Measurements from ENCODE around the gene GPBP1L1. TPM values are rescaled to one million over a fixed set of nuclear protein-coding genes. Genes with fewer than 3 reads are reported as not detected.
A peak's percentile ranks its signal among the peaks of the same experiment; 100 is the strongest.

The GPBP1L1 gene
- total and polyA plus RNA-seq, 9 donors, result 36.0 to 89.5 (median 78.7) TPM

DNA sequence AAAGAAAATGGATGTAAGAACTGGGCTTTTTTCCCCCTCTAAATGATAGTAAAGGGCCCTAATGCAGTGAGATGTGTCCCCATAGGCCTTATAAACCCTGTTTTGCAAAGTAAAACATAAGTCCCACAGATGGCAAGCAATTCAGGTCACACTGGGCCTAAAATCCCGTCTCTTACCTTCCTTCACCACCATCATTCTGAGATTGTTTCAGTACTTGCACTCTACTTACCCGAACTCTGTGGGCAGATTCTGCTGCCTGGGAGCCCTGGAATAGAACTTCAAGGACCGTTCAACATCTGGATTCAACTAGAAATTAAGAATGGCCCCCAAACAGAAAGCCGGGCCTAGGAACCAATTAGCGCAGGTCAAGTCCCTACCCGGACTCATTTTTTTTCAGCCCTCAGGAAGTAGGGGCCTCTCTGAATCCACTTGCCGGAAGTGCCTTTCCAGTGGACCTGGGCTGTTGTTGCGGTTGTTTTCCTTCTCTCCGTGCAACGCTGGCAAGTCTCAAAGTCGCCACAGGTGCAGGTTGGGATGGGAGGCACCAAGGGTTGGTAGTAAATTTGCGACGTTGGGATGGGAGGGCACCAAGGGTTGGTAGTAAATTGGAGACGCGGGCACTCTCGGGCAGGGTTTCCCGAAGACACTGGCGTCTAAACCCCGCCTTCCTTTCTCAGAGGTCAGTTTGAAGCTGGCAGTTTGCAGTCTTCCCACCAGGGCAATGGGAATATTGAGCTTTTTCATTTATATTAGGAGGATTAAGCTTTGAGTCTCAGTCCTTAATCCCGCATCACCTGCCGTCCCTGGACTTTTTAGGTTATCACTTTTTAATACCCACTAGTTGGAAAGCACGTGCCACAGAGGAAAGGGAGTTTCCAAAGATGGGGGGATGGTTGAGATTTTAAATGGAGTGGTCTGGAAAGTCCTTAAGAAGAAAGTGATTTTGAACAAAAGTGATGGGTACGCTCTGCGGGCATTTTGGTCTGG lies 1.7 kb upstream of the GPBP1L1 start, which contains the start of gene TMEM69:
TMEM69 (plus strand) TSS at position 428 of the 987 bp plus-strand sequence. CDS start 2,888 bp downstream, outside the sequence.
- H3K4me1 ChIP-seq (ENCODE audit: insufficient read depth), result peaks cover 3% of the 10 kb centered on the region
- intact Hi-C loops (cut with DNase I), result loop anchor here in 1 of 4 donors (5.0 kb wide), 1 partner anchor 106 kb away; the partner anchor contains the start of gene NASP
- WGBS, 3 donors, result 0 to 1% (median 1%) methylated on average over 24 of the region's 24 CpGs

DNA sequence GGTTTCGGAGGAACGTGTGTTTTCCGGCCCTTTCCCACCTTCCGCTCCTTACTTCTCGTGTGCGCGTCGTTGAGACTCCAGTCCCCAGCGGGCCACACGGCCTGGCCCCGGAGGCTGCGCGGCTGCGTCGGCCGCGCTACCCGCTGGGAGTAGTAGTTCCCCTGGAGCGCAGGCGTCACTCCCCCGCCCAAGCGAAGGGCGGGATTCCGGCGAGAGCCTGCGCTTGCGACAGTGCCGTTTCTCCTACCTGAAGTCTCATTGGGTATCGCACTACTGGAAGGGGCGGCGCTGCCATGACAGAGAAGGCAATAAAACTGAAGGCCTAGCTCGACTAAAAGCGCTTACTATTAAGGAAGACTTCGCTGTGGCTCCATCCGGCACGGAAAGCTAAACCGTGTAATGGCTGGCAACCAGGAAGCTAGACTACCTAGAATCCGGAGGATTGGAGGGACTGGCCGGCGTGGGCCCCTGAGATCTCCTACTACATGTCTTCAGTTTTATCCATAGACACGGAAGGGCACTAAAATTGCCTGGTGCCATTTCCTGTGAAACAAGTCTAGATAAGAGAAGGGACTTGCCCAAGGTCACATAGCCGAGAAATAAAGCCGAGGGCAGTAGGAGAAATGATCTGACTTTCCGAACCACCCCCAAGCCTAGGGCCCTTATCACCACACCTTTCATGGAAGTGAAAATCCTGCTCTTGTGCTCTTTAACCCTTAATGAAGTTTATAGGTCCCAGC lies 851 bp upstream of the GPBP1L1 start:
- Histone ChIP-seq H3K9me3 (no peaks in the 10 kb centered on the region), H3K4me1 (ENCODE audit: insufficient read depth) (peaks cover 3% of the 10 kb centered on the region), H3K4me3 (peak overlapping the region; percentile 98), H3K27me3 (no peaks in the 10 kb centered on the region), H3K36me3 (no peaks in the 10 kb centered on the region), H3K27ac (peak overlapping the region; percentile 92 to 96)
- DNase-seq, result peak; percentile 96 to 98 (median 97)
- 0 to 1% (median 0%) methylated on average over 41 to 44 of the region's 44 CpGs for WGBS, 3 donors
- intact Hi-C loops (cut with DNase I), result loop anchor here in 1 of 4 donors (5.0 kb wide), 1 partner anchor 105 kb away; the partner anchor contains the start of gene NASP
- TF ChIP-seq, protein P1, sequence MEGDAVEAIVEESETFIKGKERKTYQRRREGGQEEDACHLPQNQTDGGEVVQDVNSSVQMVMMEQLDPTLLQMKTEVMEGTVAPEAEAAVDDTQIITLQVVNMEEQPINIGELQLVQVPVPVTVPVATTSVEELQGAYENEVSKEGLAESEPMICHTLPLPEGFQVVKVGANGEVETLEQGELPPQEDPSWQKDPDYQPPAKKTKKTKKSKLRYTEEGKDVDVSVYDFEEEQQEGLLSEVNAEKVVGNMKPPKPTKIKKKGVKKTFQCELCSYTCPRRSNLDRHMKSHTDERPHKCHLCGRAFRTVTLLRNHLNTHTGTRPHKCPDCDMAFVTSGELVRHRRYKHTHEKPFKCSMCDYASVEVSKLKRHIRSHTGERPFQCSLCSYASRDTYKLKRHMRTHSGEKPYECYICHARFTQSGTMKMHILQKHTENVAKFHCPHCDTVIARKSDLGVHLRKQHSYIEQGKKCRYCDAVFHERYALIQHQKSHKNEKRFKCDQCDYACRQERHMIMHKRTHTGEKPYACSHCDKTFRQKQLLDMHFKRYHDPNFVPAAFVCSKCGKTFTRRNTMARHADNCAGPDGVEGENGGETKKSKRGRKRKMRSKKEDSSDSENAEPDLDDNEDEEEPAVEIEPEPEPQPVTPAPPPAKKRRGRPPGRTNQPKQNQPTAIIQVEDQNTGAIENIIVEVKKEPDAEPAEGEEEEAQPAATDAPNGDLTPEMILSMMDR (IDR thresholded peaks at IDR 0.05), result no peak
- TF ChIP-seq EP300 (IDR thresholded peaks at IDR 0.05) (peak; percentile 17), POLR2A (IDR thresholded peaks at IDR 0.05) (peak; percentile 71)

More for the DNA sequence above, 1.7 kb upstream of the GPBP1L1 start, which contains the start of gene TMEM69:
- Histone ChIP-seq H3K27me3 (no peaks in the 10 kb centered on the region), H3K4me3 (peak within 1 kb of the TSS; percentile 98), H3K36me3 (no peaks in the 10 kb centered on the region), H3K27ac (peak within 1 kb of the TSS; percentile 92 to 96), H3K9me3 (no peaks in the 10 kb centered on the region)
- TF ChIP-seq, protein P1 (IDR thresholded peaks at IDR 0.05), result peak in 1 of 3 donors; percentile 33
- TF ChIP-seq POLR2A (IDR thresholded peaks at IDR 0.05), result no peak
- peak; percentile 73 to 79 (median 79) for DNase-seq

DNA sequence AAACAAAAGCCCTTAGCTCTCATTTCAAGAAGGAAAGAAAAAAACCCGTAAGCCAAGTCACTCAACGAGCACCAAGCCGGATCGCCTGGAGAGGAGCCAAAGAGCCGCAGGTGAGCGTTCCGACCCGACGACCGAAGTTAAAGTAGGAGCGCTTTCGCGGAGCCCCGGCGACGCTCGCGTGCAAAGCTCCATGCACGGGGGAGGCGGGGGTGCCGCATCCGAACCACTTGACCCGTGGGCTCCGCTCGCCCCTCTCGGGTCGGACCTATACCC lies 382 bp downstream of the GPBP1L1 start:
- H3K36me3 ChIP-seq, result no peaks in the 10 kb centered on the region
- H3K9me3 ChIP-seq, result no peaks in the 10 kb centered on the region
- intact Hi-C loops (cut with DNase I), result loop anchor here in 1 of 4 donors (5.0 kb wide), 1 partner anchor 104 kb away; the partner anchor contains the start of gene NASP
- H3K27me3 ChIP-seq, result no peaks in the 10 kb centered on the region
- peak; percentile 69 to 81 (median 76) for DNase-seq
- H3K27ac ChIP-seq, result peak overlapping the region; percentile 60 to 96
- H3K4me3 ChIP-seq, result peak overlapping the region; percentile 98
- TF ChIP-seq POLR2A (IDR thresholded peaks at IDR 0.05) (no peak), EP300 (IDR thresholded peaks at IDR 0.05) (no peak)
- TF ChIP-seq, protein P1 (IDR thresholded peaks at IDR 0.05), result no peak
- WGBS, 3 donors, result 0% methylated on average over 27 of the region's 27 CpGs
- H3K4me1 ChIP-seq (ENCODE audit: insufficient read depth), result peaks cover 4% of the 10 kb centered on the region

All from ovary (tissue), 9 donors.